Measurements from ENCODE around the gene MICAL1. TPM values are rescaled to one million over a fixed set of nuclear protein-coding genes. Genes with fewer than 3 reads are reported as not detected.
A peak's percentile ranks its signal among the peaks of the same experiment; 100 is the strongest.

MICAL1 gene
- total RNA-seq: 100 to 1,000 TPM in 3 of 5 donors, 10 to 100 TPM in 2; 13.8 to 205 (median 101) TPM
- polyA plus RNA-seq: 10 to 100 TPM; 15.8 to 18.5 (median 15.8) TPM
- long read RNA-seq, donor 1, partial matches to known transcripts: 0 of 1 reads
- long read RNA-seq, donor 1, other reads (novel, unspliced or antisense): 0 of 1 reads
- long read RNA-seq, donor 2: 0 reads
- long read RNA-seq, donor 3: 0 reads
- long read RNA-seq, donor 4: 0 reads
- long read RNA-seq, donor 5: 0 reads
- long read RNA-seq, donor 6, partial matches to known transcripts: 0 of 2 reads
- long read RNA-seq, donor 6, other reads (novel, unspliced or antisense): 0 of 2 reads
- long read RNA-seq, donor 7, partial matches to known transcripts: 0 of 1 reads
- long read RNA-seq, donor 7, other reads (novel, unspliced or antisense): 0 of 1 reads
- long read RNA-seq, donor 8: 0 reads
- long read RNA-seq, donor 9: 0 reads
- long read RNA-seq, donor 10: 0 reads

- DNase-seq: peak; percentile 82 to 92
- WGBS, 5 donors: 0 to 2% (median 1%) methylated on average over 26 to 70 of the region's 70 CpGs
- peak within 1 kb of the TSS; percentile 65 to 71 (median 66) for H3K4me3 ChIP-seq
- TF ChIP-seq EP300 (IDR thresholded peaks at IDR 0.05) (no peak), CTCF (IDR thresholded peaks at IDR 0.05) (peak in 3 of 7 experiments; percentile 26 to 45 (median 35)), POLR2AphosphoS5 (IDR thresholded peaks at IDR 0.05) (peak in 2 of 3 donors; percentile 60 to 66)
- peak within 1 kb of the TSS; percentile 85 to 92 (median 88) for H3K27ac ChIP-seq
- H3K9me3 ChIP-seq: no peaks in the 10 kb centered on the region
- H3K36me3 ChIP-seq: peaks cover 10 to 23% (median 16%) of the 10 kb centered on the region in 4 donors
- no peaks in the 10 kb centered on the region for H3K27me3 ChIP-seq
- intact Hi-C loops (cut with DNase I; ENCODE audit: low total_unique reads): no loop called here
- H3K4me1 ChIP-seq: peaks cover 33 to 71% (median 39%) of the 10 kb centered on the region in 4 donors
Measured at GRCh38 chr6:109455437-109456110, at the start of gene MICAL1. Gene MICAL1, minus strand, starts transcription at chr6:109455772. Its CDS starts 1,576 bp downstream, at chr6:109454196.

GRCh38 chr6:109503327-109504224, 48.0 kb upstream of the MICAL1 start:
- Histone ChIP-seq H3K27ac (no peak overlapping the region), H3K4me3 (no peak overlapping the region), H3K4me1 (peaks cover 0 to 5% (median 0%) of the 10 kb centered on the region in 4 donors), H3K27me3 (no peaks in the 10 kb centered on the region), H3K9me3 (no peaks in the 10 kb centered on the region), H3K36me3 (no peaks in the 10 kb centered on the region)
- DNase-seq: no peak
- TF ChIP-seq POLR2A (IDR thresholded peaks at IDR 0.05): no peak
- no peak for TF ChIP-seq CTCF (IDR thresholded peaks at IDR 0.05)
- no peak for TF ChIP-seq POLR2AphosphoS5 (IDR thresholded peaks at IDR 0.05)
- TF ChIP-seq EP300 (IDR thresholded peaks at IDR 0.05): no peak
- intact Hi-C loops (cut with DNase I; ENCODE audit: low total_unique reads): no loop called here
- WGBS, 5 donors: 72 to 79% (median 77%) methylated on average over 10 of the region's 10 CpGs

GRCh38 chr6:109498936-109499335, 43.4 kb upstream of the MICAL1 start:
- no peak for TF ChIP-seq CTCF (IDR thresholded peaks at IDR 0.05)
- no peak for TF ChIP-seq EP300 (IDR thresholded peaks at IDR 0.05)
- TF ChIP-seq POLR2A (IDR thresholded peaks at IDR 0.05): no peak
- no peak for TF ChIP-seq POLR2AphosphoS5 (IDR thresholded peaks at IDR 0.05)
- H3K9me3 ChIP-seq: no peaks in the 10 kb centered on the region
- H3K27ac ChIP-seq: no peak overlapping the region
- DNase-seq: no peak
- H3K4me3 ChIP-seq: no peak overlapping the region
- no peaks in the 10 kb centered on the region for H3K36me3 ChIP-seq
- H3K27me3 ChIP-seq: no peaks in the 10 kb centered on the region
- no peaks in the 10 kb centered on the region for H3K4me1 ChIP-seq
- WGBS, 5 donors: 71 to 87% (median 76%) methylated on average over 2 of the region's 2 CpGs
- intact Hi-C loops (cut with DNase I; ENCODE audit: low total_unique reads): no loop called here

GRCh38 chr6:109498052-109498451, 42.5 kb upstream of the MICAL1 start:
- no peaks in the 10 kb centered on the region for H3K9me3 ChIP-seq
- no peak overlapping the region for H3K27ac ChIP-seq
- WGBS, 5 donors: 79 to 86% (median 82%) methylated on average over 4 of the region's 4 CpGs
- TF ChIP-seq EP300 (IDR thresholded peaks at IDR 0.05) (no peak), POLR2A (IDR thresholded peaks at IDR 0.05) (no peak), CTCF (IDR thresholded peaks at IDR 0.05) (no peak)
- no peaks in the 10 kb centered on the region for H3K36me3 ChIP-seq
- intact Hi-C loops (cut with DNase I; ENCODE audit: low total_unique reads): no loop called here
- H3K4me1 ChIP-seq: no peaks in the 10 kb centered on the region
- no peak overlapping the region for H3K4me3 ChIP-seq
- no peaks in the 10 kb centered on the region for H3K27me3 ChIP-seq
- DNase-seq: no peak

Measured in stomach (tissue), 19 donors.